MM.1S (cell line): Measurements from ENCODE around the gene ITGA7.

ENCODE experiments used
- EZH2 ChIP-seq: fragments of 300-600 bp; sonication (generic); optimal IDR thresholded peaks from 2 replicates; pipeline ENCODE3; 2017; ENCODE audit warnings: low read depth, mild to moderate bottlenecking, antibody characterized with exemption, low read length, mixed read lengths
- EZH2phosphoT487 ChIP-seq: fragments of 300-600 bp; sonication (generic); IDR thresholded peaks from 2 replicates; pipeline ENCODE4 v1.6.1; 2018; ENCODE audit warnings: antibody characterized with exemption, low read length
- TF ChIP-seq, protein P1 (sequence below): fragments of 300-600 bp; sonication (generic); IDR thresholded peaks from 2 replicates; pipeline ENCODE4 v1.5.1; 2016; ENCODE audit warnings: antibody characterized with exemption, low read length, mixed read lengths

DNA sequence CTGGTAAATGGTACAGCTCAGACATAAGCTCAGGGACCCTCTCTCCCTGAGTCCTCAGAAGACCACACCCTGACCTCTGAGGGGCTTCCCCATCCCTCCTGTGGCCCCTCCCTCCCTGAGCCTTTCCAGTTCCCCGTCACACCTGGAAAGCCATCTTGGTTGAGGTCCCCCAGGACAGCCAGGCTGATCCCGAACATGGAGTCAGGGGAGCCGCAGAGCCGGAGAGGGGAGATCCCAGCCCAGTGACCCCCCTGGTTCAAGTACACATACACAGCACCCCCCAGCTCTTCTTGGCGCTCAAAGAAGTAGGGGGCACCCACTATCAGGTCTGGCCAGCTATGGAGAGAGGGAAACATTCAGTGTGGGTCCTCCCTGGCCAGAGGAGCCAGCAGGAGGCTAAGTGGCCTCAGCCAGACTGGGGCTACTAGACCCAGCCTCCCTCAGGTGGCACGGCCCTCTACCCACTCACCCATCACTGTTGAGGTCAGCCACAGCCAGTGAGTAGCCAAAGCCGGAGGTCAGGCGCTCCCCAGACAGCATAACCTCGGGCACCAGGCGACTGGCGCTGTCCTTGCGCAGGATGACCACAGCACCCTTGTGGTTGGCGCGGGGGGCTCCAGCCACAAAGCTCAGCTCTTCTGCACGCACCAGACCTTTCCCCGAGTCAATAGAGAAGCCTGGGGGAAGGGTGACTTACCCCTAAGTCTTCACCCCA lies 9.3 kb downstream of the ITGA7 start:
- TF ChIP-seq, protein P1, sequence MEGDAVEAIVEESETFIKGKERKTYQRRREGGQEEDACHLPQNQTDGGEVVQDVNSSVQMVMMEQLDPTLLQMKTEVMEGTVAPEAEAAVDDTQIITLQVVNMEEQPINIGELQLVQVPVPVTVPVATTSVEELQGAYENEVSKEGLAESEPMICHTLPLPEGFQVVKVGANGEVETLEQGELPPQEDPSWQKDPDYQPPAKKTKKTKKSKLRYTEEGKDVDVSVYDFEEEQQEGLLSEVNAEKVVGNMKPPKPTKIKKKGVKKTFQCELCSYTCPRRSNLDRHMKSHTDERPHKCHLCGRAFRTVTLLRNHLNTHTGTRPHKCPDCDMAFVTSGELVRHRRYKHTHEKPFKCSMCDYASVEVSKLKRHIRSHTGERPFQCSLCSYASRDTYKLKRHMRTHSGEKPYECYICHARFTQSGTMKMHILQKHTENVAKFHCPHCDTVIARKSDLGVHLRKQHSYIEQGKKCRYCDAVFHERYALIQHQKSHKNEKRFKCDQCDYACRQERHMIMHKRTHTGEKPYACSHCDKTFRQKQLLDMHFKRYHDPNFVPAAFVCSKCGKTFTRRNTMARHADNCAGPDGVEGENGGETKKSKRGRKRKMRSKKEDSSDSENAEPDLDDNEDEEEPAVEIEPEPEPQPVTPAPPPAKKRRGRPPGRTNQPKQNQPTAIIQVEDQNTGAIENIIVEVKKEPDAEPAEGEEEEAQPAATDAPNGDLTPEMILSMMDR = no peak
- TF ChIP-seq EZH2 = no peak
- TF ChIP-seq EZH2phosphoT487 = no peak
